Peyer's patch (tissue), 4 donors: ENCODE results near the gene POU6F2.

Experiments
- CTCF ChIP-seq, 6 experiments: fragments of 450-650 bp in 4 of 6; fragments of 200-600 bp in 2 of 6; sonication (generic) in 1 of 6; IDR thresholded peaks; one replicate each; pipeline ENCODE4 v1.5.1; 2017 to 2019; ENCODE audit warnings: antibody characterized with exemption in 6 of 6, mild to moderate bottlenecking in 3 of 6, moderate library complexity in 1 of 6
- POLR2A ChIP-seq, 2 donors: fragments of 450-650 bp; IDR thresholded peaks; one replicate each; pipeline ENCODE4 v1.5.1; 2017; ENCODE audit warnings: antibody characterized with exemption in 2 of 2, mild to moderate bottlenecking in 2 of 2, moderate library complexity in 2 of 2

GRCh38 chr7:39341083-39341482, 363.4 kb downstream of the POU6F2 start:
- TF ChIP-seq CTCF (IDR thresholded peaks at IDR 0.05) (no peak), POLR2A (IDR thresholded peaks at IDR 0.05) (no peak)
